Gastrocnemius medialis (tissue), 4 donors: ENCODE data around the gene CYTH4.

Source experiments
- CTCF ChIP-seq, 5 experiments: fragments of 450-650 bp in 3 of 5; fragments of 200-600 bp in 2 of 5; sonication (generic) in 2 of 5; IDR thresholded peaks in 4 of 5; conservative IDR thresholded peaks in 1 of 5; 1 replicate in 4 of 5; 2 replicates in 1 of 5; pipeline ENCODE4 v1.5.1; 2016 to 2019; ENCODE audit warnings: antibody characterized with exemption in 5 of 5, mild to moderate bottlenecking in 3 of 5, moderate library complexity in 3 of 5
- POLR2A ChIP-seq, 2 donors: fragments of 450-650 bp; IDR thresholded peaks; one replicate each; pipeline ENCODE4 v1.6.1; 2017; ENCODE audit warnings: antibody characterized with exemption in 2 of 2, mild to moderate bottlenecking in 2 of 2, moderate library complexity in 2 of 2

- TF ChIP-seq CTCF (IDR thresholded peaks at IDR 0.05 in 4 of 5, conservative IDR thresholded peaks at IDR 0.05 in 1 of 5), result no peak
- TF ChIP-seq POLR2A (IDR thresholded peaks at IDR 0.05), result no peak
Observed at GRCh38 chr22:37282385-37282677, at the start of gene CYTH4.
